Superior temporal gyrus (tissue), 1 donor: ENCODE data around the gene TLR8.

ENCODE experiments used
- DNase-seq: peaks from one replicate; pipeline ENCODE4 v3.0.0-alpha.2; 2016; ENCODE audit errors: extremely low spot score

TLR8 gene

DNA sequence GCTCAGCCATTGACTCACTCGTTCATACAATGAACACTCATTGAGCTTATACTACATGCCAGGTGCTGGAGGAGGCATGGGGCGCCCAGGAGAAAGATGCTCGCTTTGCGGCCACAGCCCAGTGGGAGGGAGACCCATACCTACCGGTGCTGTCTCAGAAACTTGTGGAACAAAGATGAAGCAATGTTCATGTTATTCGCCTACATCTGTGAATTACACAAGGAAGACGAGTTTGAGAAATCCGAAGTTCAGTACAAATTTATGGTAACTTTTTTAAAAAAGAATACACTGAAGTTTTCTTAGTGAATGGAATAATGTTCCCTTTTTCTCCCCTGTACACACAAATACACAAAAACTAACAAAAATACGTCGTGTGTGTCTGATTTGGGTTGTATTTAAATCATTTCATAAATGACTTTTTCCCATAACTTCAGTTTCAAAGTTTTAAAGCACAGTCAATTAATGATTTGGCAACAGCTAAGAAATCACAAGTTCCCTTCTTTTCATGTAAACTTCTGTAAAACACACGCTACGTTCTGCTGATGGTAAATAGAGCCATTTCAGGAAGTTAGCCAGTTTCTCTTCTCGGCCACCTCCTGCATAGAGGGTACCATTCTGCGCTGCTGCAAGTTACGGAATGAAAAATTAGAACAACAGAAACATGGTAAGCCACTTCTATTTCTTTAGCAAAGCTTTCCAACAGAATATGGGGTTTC, at the start of gene TLR8:
TLR8 (plus strand) TSS at position 575 of the 716 bp plus-strand sequence; CDS start at position 662, 87 bp downstream.
- DNase-seq, result no peak

DNA sequence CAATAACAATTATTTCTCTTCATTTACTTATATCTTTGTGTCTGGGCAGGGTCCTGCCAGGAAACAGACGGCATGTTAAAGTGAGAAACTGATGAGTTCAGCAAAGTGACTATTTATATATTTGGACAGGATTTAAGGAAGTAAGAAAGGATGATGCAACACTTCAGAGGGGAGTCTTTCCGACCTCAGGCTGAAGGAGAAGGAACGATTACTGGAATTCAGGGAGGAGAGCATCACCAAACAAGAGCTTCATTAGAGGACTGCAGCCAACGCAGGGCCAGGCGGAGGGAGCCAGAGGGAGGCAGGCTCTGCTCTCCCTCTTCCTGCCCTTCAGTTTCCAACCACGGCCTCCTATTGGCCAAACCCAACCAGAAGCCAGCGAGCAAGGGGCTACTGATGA, 41.1 kb upstream of the TLR8 start:
- no peak for DNase-seq

DNA sequence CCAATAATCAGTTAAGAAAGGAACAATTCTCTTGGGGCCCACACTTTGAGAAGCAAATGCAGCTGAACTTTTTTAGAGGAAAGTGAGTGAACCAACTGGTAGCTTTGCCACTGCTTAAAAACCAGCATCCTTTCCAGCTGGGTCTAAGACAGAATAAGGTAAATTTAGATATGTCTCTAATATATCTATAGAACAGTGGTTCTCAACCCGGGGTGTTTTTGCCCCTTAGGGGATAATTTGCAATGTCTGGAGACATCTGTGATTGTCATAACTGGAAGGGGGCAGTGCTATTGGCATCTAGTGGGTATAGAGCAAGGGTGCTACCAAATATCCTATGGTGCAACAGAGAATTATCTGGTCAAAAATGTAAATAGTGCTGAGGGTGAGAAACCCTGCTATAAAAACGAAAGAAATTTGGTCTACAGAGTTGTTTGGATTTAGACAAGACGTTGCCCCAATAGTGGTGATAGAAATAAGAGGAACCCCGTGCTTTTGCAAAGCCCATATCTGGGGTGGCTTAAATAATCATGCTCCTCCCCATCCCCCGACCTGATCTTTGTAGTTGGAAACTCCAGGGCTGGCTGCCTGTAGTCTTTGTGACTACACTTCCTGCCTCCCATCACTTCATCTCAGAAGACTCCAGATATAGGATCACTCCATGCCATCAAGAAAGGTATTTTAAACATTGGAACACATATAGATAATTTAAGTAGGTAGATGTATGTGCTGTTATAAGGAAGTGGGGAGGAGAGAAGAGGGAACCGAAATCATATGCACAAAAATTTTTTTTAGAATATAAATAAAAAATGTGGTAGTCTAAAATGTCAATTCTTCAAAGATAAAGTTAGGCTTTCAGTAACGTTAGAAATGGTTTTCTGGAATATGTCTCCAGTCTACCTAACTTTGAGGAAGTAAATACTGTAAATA, 39.7 kb upstream of the TLR8 start, which contains the start of gene TLR7:
TLR7 (plus strand) TSS at position 622 of the 927 bp plus-strand sequence. CDS start 507 bp downstream, outside the sequence.
- no peak for DNase-seq

DNA sequence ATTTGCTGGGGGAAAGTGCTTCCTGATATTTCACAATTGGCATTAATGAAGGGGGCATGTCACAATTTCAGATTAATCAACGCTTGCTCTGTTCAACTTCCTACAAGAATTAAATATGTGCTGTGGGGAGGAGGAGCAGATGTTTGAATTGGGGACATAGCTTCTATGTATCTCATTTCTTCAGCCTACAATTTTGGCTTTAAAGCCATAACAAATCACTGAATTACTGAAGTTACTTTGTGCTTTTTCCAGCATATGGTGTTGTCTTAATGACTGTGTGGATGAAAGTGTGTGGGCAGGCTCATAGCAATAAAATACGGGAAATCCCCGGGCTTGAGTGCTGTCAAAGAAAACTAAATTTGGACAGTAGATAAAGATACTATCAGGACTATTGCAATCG, 38.7 kb upstream of the TLR8 start:
- DNase-seq, result peak; percentile 14

DNA sequence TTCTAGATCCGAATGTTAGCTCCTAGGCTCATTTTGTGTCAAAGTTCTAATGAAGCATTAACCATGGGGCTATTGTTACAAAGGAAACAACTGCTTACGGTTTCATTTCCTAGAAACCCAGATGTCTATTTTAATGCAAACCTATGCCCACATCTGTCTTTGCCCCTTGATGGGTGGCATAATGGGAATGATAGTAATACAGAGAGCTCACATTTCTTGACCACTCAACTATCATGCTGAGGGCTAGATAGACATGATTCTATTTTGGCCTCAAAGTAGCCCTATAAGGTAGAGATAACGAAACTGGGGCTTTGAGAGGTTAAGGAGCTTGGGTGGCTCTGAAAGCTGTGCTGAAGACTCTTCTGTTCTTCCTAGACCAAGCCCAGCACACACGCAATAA, 37.7 kb upstream of the TLR8 start:
- no peak for DNase-seq

DNA sequence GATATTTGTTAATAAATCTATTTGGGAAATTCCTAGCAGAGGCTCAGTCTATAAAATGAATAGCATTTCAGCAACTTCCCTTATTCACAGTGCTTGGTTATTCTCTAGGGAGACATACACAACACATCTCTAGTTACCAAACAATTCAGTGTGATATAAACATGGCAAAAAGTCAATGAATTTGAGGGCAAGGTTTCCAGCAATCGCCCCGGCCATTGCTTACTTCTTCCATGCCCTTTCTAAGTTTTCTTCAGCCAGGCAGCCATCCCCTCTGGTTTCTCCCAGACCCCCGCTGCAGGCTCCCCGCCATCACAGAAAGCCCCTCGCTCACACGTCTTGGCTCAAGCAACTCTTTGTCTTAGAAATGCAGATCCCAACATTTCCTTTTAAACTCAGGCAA, 35.2 kb upstream of the TLR8 start:
- DNase-seq, result no peak

DNA sequence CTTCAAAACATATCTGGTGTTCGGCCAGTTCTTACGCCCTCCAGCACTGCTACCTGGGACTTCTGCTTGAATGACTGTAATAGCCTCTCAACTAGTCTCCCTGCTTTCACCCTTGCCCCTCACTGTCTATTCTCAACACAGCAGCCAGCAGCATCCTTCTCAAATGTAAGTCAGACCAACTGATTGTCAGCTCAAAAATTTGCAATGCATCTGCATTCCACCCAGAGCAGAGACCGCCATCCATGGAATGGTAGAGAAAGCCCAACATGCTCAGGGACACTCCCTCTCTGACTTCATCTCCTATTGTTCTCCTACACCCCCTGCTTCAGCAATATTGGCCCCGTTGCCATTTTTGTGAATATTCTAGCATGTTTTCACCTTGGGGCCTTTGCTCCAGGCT, 33.7 kb upstream of the TLR8 start:
- DNase-seq, result no peak

DNA sequence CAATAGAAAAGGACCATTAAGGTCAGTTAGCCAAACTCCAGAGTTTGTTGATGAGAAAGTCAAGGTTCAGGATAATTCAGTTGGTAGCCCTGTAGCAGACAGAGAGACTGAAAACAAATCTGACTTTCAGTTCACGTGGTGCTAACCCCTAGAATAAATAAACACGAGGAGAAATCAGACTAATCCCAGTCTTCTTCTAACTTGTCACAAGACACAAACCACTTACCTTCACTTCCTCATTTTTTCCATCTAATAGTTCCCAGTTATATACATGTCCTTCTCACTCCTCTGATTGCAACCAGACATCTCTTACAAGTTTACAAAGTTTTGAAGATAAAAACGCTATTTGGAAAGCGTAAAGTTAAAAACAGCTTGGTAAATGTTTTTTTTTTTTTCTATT, 31.8 kb upstream of the TLR8 start:
- no peak for DNase-seq

DNA sequence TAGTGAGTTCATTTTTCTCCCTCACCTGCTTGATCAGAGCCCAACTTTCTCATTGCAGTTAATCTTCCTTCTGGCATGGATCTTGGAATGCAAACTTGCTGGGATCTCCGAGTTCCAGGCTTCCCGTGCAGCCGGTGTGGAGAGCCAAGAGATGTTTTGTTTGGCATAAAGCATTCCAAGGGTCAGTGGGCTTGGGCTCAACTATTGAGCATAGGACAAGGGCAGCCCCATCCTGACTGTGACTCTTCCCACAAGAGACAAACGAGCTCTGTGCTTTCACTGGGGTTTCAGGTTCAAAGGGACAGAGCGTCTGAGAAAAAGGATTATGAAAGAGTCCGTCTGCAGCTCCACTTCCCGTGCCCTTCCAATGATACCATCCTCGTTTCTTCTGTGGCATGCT, 29.0 kb upstream of the TLR8 start:
- no peak for DNase-seq

DNA sequence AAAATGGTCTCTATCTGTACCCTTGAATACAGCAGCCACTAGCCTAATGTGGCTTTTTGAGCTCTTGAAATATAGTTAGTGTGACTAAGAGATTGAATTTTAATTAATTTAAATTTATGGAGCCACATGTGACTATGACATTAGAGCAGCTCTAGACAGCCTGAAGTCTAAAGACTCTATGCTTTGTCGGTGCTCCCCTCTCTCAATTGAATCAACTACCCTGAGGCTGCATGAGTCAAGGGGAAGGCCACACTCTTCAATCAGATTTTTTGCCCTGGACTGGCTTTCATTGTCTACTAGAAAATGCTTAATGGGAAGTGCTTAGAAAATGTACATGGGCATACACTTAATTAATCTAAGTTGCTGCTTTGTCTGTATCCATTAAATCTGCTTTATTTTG, 27.9 kb upstream of the TLR8 start:
- no peak for DNase-seq

DNA sequence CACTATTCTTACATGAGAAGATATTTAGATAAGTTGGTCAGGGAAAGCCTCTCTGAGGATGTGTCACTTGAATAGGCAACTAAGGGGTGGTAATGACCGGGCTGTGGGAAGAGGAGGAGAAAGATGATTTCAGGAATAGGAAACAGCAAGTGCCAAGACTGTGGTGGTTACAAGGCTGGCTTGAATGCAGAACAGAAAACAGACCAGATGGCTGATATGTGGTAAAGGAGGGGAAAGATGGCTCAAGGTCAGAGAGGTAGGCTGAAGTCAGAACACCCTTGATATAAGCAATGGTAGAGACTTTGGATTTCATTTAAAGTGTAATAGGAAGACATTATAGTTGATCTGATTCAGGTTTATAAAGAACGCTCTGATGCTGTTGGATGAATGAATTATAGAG, 24.5 kb upstream of the TLR8 start:
- DNase-seq, result no peak

DNA sequence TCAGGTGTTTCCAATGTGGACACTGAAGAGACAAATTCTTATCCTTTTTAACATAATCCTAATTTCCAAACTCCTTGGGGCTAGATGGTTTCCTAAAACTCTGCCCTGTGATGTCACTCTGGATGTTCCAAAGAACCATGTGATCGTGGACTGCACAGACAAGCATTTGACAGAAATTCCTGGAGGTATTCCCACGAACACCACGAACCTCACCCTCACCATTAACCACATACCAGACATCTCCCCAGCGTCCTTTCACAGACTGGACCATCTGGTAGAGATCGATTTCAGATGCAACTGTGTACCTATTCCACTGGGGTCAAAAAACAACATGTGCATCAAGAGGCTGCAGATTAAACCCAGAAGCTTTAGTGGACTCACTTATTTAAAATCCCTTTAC, 20.9 kb upstream of the TLR8 start:
- DNase-seq, result no peak

DNA sequence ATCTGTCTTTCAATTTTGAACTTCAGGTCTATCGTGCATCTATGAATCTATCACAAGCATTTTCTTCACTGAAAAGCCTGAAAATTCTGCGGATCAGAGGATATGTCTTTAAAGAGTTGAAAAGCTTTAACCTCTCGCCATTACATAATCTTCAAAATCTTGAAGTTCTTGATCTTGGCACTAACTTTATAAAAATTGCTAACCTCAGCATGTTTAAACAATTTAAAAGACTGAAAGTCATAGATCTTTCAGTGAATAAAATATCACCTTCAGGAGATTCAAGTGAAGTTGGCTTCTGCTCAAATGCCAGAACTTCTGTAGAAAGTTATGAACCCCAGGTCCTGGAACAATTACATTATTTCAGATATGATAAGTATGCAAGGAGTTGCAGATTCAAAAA, 19.9 kb upstream of the TLR8 start:
- DNase-seq, result no peak

DNA sequence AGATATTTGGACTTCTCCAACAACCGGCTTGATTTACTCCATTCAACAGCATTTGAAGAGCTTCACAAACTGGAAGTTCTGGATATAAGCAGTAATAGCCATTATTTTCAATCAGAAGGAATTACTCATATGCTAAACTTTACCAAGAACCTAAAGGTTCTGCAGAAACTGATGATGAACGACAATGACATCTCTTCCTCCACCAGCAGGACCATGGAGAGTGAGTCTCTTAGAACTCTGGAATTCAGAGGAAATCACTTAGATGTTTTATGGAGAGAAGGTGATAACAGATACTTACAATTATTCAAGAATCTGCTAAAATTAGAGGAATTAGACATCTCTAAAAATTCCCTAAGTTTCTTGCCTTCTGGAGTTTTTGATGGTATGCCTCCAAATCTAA, 19.3 kb upstream of the TLR8 start:
- DNase-seq, result no peak

DNA sequence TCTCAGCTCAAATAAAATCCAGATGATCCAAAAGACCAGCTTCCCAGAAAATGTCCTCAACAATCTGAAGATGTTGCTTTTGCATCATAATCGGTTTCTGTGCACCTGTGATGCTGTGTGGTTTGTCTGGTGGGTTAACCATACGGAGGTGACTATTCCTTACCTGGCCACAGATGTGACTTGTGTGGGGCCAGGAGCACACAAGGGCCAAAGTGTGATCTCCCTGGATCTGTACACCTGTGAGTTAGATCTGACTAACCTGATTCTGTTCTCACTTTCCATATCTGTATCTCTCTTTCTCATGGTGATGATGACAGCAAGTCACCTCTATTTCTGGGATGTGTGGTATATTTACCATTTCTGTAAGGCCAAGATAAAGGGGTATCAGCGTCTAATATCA, 18.7 kb upstream of the TLR8 start:
- no peak for DNase-seq

DNA sequence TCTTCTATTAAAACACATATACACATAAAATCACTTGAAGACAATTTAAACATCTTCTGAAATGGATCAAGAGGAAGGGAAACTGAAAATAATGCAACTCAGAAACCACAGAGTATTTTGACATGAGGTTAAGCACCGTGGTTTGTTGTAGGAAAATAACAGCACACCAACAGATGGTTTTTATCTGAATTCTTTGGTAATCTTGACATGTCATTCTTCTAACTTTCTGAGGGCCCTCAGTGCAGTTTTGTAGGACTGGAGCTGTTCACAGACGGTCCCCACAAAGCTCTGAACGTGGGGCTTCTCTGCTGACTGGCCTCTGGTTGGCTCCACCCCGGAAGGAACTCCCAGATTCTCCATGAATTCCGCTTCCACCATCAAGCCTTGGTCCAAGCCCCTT, 16.0 kb upstream of the TLR8 start:
- DNase-seq, result no peak

DNA sequence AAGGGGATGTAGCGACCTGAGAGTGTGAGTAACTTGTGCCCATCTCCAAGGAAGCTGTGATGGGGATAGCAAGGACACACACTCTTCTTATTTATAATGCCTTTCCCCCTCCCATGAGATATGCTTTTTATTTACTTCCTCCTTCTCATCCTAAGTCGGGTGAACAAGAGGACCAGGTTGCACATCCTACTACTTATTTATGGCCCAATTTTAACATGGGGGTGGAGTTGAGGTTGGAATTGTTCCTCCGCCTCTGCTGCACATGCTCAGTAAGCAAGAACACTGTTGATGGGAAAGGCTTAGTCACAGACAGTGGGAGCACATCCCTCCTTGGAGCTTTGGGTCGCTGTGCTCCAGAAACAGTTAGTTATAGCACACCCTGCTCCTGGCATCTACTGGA, 15.2 kb upstream of the TLR8 start:
- no peak for DNase-seq

DNA sequence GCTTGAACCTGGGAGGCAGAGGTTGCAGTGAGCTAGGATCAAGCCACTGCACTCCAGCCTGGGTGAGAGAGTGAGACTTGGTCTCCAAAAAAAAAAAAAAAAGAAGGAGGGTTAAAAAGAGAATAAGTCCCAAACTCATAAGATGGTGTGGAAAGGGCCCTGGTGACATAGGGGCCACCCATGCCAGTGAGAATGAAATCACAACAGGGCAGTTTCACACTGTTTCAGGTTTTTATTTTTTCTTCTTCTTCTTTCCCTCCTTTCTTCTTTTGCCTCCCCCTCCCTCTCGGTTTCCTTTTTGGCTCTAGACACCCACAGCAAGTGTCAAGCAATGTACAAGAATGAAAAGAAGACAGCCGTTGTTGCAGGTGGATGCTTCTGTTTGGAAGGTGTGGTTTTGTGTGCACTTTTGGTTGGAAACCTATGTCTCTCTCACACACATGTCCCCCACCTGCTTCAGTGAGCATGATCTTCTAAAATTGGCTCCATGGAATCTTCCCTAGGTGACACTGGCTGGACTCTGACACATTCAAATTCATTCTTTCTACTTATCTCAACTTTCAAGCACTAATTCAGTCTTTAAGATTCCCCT, 14.4 kb upstream of the TLR8 start:
- DNase-seq, result no peak

DNA sequence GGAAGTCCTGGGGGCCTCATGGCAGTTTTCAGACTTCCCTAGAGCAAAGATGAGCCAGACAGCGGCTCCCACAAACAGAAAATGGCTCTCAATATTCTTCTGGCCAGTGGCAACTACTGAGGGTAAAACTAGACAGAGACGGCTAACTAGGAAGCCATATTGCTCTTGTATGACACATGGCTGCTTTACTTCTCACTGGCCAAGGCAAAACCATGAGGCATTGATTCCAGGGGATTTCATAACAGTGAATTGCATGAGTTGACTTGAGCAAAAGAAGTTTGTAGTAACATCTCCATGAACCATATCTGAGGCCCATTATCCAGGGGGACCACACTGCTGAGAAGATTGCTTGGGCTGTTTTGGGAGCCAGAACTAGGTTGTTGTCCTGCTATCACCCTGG, 13.7 kb upstream of the TLR8 start:
- no peak for DNase-seq

DNA sequence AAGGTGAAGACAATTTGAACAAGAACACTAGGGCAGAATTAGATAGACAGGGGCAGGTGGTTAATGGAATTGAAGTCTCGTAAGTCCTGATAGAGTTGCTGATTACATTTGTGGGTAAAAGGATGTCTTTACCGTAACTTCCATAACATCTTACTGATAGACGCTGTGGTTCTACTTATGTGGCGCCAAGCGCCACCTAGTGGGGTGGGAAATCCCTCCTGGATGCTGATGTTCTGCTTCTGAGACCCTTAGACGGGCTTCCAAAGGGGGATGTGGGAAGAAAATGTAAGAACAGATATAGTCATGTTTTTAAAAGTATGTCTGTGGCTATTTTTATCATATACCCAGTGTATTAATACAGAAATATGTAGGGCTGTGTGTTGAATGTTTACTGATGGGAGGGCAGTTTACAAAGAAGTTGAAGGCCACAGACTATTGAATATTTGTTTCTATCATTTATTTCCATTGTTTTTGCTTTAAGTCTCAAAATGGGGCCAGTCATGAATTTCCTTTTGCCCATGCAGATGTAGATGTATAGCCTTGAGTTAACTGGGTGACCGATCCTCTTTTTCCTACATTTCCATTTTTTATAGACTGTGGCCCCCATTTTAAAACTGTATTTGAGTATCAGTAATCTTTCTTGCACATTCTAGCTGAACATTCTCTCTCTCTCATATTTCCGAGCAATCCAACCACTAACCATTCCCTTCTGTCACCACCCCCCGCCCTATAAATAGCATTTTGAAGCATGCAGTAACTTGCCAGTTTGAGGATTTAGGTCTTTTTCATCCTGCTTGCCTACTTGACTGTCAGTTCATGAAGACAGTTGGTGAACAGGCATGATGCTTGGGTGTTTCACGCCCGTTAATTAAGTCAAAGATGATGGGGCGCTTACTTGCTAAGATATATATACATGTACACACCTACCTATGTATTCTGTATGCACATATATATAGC, 12.1 kb upstream of the TLR8 start:
- DNase-seq, result peak; percentile 49

DNA sequence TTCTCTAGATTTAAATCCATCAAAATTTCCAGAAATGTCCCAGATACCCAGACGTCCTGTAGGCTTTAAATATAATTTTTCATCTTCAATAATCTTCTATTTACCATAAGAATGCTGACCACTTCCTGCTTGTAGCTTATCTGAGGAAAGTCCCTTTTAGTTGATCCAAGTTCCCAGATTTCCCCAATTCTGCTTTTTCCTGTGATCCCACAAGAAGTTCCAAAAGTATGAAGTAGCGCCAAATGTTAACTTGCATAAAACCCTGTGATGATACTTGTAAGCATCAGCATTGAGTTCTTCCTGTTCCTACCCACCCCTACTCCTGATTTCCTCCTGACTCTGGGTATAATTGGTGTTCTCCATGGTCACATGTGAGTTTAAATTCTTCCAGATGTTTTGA, 10.6 kb upstream of the TLR8 start:
- no peak for DNase-seq

DNA sequence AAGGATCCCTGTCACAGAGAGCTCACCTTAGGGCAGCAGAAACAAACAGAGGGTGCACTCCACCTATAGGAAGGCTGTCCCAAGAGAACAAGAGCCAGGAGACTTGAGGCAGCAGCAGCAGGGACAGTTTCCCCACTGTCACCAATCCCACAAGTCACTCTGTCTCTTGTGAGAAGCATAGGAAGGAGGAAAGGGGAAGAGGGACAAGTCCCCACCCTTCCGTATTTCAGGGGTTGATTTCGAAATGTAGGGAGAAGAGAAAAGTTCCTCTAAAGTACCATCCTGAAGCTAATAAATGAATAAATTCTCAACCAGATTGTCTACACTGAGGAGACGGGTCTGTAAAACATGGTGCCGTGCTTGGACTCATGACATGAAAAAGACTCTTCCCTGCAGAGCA, 9.5 kb upstream of the TLR8 start:
- DNase-seq, result no peak
